ENCODE results near the gene OPN1SW. TPM values are rescaled to one million over a fixed set of nuclear protein-coding genes. Genes with fewer than 3 reads are reported as not detected.

Gene OPN1SW
- total and polyA plus RNA-seq, 9 of the 15 experiments (the other 6 are each of a cell fraction or from before 2014, with no cell fraction given) = 0.84 to 1.0 TPM; not detected in 7

DNA sequence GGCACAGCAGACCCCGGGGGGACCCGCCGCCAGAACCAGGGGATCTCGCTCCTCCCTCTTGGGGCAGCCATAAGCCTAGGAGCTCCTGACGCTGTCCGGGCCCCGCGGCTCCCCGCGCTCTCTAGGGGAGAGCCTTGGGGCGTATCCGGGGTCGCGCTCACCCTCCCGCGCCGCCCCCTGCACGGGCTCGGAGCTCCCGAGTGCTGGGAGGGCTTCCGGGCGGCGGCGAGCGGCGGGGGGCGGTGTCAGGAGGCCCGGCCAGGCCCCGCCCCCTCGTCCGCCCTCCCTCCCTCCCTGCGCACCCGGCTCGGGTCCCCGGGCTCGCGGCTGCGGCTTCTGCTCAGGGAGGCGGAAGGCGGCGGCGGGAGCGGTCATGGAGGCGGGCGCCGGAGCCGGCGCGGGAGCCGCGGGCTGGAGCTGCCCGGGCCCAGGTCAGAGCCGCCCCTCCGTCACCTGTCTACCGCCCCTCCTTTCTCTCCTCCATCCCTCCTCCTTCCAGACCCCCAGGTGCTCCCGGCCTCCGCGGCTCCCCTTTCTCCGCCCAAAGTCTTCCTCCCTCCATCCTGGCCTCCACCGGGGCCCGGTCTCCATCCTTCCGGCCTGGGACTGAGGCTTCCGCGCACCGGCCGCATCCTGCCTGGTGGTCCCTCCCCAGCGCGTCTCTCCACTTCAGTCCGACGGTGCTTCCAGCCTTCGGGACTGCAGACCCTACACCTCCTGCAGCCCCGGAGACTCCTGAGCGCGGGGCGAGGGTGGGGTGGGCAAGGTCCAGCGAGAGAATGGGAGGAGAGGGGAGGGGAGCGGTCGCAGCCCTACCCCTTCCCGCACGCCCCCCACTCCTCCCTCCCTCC is 15.8 kb upstream of the OPN1SW start, which contains the start of gene CCDC136 (continued):
- no peak for TF ChIP-seq ZNF699 (CRISPR knock-in tag; IDR thresholded peaks at IDR 0.05; ENCODE audit: insufficient replicate concordance)
- TF ChIP-seq, protein P1, sequence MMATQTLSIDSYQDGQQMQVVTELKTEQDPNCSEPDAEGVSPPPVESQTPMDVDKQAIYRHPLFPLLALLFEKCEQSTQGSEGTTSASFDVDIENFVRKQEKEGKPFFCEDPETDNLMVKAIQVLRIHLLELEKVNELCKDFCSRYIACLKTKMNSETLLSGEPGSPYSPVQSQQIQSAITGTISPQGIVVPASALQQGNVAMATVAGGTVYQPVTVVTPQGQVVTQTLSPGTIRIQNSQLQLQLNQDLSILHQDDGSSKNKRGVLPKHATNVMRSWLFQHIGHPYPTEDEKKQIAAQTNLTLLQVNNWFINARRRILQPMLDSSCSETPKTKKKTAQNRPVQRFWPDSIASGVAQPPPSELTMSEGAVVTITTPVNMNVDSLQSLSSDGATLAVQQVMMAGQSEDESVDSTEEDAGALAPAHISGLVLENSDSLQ (IDR thresholded peaks at IDR 0.05) = no peak
- TF ChIP-seq C11orf30 (IDR thresholded peaks at IDR 0.05; ENCODE audit: low read depth) = no peak
- TF ChIP-seq SRSF3 (IDR thresholded peaks at IDR 0.05; ENCODE audit: insufficient read depth, low read length) = no peak
- TF ChIP-seq ZNF57 (CRISPR knock-in tag; IDR thresholded peaks at IDR 0.05) = 0 out of 2 replicates have a peak, but pooled peaks have one; percentile 30
- TF ChIP-seq MAFG (tag; conservative IDR thresholded peaks at IDR 0.05) = no peak
- TF ChIP-seq TCF7 (IDR thresholded peaks at IDR 0.05; ENCODE audit: borderline replicate concordance) = no peak
- TF ChIP-seq PCBP2 (IDR thresholded peaks at IDR 0.05; ENCODE audit: low read depth, low read length, poor library complexity, severe bottlenecking) = no peak
- no peak for TF ChIP-seq CREM (IDR thresholded peaks at IDR 0.05; ENCODE audit: low read depth)
- no peak for TF ChIP-seq ZNF780A (CRISPR knock-in tag; IDR thresholded peaks at IDR 0.05)
- no peak for TF ChIP-seq ZNF707 (CRISPR knock-in tag; conservative IDR thresholded peaks at IDR 0.05)
- no peak for TF ChIP-seq SRSF9 (IDR thresholded peaks at IDR 0.05; ENCODE audit: borderline replicate concordance, low read depth, low read length)
- no peak; the same call in 1 of the 2 replicates for TF ChIP-seq TGIF2 (CRISPR knock-in tag; IDR thresholded peaks at IDR 0.05)
- TF ChIP-seq, protein P2, sequence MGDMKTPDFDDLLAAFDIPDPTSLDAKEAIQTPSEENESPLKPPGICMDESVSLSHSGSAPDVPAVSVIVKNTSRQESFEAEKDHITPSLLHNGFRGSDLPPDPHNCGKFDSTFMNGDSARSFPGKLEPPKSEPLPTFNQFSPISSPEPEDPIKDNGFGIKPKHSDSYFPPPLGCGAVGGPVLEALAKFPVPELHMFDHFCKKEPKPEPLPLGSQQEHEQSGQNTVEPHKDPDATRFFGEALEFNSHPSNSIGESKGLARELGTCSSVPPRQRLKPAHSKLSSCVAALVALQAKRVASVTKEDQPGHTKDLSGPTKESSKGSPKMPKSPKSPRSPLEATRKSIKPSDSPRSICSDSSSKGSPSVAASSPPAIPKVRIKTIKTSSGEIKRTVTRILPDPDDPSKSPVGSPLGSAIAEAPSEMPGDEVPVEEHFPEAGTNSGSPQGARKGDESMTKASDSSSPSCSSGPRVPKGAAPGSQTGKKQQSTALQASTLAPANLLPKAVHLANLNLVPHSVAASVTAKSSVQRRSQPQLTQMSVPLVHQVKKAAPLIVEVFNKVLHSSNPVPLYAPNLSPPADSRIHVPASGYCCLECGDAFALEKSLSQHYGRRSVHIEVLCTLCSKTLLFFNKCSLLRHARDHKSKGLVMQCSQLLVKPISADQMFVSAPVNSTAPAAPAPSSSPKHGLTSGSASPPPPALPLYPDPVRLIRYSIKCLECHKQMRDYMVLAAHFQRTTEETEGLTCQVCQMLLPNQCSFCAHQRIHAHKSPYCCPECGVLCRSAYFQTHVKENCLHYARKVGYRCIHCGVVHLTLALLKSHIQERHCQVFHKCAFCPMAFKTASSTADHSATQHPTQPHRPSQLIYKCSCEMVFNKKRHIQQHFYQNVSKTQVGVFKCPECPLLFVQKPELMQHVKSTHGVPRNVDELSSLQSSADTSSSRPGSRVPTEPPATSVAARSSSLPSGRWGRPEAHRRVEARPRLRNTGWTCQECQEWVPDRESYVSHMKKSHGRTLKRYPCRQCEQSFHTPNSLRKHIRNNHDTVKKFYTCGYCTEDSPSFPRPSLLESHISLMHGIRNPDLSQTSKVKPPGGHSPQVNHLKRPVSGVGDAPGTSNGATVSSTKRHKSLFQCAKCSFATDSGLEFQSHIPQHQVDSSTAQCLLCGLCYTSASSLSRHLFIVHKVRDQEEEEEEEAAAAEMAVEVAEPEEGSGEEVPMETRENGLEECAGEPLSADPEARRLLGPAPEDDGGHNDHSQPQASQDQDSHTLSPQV (IDR thresholded peaks at IDR 0.05) = peak; percentile 20; the same call in 1 of the 2 replicates
- no peak for TF ChIP-seq FOXJ3 (CRISPR knock-in tag; IDR thresholded peaks at IDR 0.05)
- no peak for TF ChIP-seq FOXA3 (CRISPR knock-in tag; conservative IDR thresholded peaks at IDR 0.05 in 1 of 2, IDR thresholded peaks at IDR 0.05 in 1 of 2)
- no peak for TF ChIP-seq FOXP1 (CRISPR knock-in tag; IDR thresholded peaks at IDR 0.05)
- TF ChIP-seq ZNF197 (CRISPR knock-in tag; IDR thresholded peaks at IDR 0.05; ENCODE audit: low read depth) = no peak
- no peak for TF ChIP-seq ZNF134 (CRISPR knock-in tag; conservative IDR thresholded peaks at IDR 0.05)
- TF ChIP-seq, protein P3, sequence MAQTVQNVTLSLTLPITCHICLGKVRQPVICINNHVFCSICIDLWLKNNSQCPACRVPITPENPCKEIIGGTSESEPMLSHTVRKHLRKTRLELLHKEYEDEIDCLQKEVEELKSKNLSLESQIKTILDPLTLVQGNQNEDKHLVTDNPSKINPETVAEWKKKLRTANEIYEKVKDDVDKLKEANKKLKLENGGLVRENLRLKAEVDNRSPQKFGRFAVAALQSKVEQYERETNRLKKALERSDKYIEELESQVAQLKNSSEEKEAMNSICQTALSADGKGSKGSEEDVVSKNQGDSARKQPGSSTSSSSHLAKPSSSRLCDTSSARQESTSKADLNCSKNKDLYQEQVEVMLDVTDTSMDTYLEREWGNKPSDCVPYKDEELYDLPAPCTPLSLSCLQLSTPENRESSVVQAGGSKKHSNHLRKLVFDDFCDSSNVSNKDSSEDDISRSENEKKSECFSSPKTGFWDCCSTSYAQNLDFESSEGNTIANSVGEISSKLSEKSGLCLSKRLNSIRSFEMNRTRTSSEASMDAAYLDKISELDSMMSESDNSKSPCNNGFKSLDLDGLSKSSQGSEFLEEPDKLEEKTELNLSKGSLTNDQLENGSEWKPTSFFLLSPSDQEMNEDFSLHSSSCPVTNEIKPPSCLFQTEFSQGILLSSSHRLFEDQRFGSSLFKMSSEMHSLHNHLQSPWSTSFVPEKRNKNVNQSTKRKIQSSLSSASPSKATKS (CRISPR knock-in tag; IDR thresholded peaks at IDR 0.05) = no peak
- peak; percentile 62 for TF ChIP-seq GABPA (tag; conservative IDR thresholded peaks at IDR 0.05; ENCODE audit: low read depth)

Data from K562 (cell line).